IPS DF 4.7 (cell line): ENCODE data around the gene ADNP2.

Experiments
- DNase-seq: peaks from one replicate; pipeline ENCODE4 v3.0.0-alpha.2; 2013; ENCODE audit warnings: low spot score; ENCODE audit errors: extremely low read depth

Gene ADNP2

DNA sequence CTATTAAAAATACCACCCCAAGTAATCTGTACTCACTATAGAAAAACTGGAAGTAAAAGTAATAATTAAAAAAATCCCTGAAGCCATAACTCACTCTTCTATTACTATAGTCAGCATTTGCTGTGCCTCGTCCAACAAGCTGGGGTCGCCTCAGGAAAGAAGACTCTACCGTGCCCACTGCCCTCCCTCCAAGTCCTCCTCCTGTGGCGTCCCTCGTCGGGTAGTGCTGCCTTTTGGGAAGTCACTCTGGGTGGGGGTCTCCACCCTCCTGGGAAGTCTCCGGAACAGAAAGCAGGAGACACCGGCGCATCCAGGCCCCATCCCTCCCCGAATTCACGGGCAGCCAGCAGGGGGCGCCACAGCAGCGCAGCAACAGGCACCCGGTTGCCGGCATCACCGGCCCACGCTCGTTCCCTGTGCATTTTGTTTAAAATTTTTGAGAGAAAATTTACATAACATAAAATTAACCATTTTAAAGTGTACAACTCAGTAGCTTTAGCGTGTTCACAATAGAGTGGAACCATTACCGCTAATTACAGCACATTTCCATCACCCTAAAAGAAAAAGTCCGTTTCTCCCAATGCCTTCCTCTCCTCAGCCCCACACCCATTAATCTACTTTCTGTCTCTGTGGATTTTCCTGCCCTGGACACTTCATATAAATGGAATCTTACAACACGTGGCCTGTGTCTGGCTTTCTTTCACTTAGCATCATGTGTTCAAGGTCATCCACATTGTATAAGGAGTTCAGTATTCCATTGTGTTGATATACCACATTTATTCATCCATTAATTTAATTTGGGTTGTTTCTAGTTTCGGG, 62.2 kb downstream of the ADNP2 start:
- DNase-seq: no peak

DNA sequence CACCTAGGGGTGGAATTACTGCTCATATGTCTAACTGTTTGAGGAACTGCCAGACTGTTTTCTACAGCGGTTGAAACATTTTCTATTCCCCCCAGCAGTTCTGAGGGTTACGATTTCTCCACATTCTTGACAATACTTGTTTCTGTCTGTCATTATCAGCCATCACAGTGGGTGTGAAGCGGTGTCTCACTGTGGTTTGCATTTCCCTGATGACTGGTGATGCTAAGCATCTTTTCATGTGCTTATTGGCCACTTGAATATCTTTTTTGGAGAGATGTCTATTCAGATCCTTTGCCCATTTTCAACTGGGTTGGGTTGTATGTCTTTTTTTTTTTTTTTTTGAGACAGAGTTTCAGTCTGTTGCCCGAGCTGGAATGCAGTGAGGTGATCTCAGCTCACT, 63.0 kb downstream of the ADNP2 start:
- no peak for DNase-seq

DNA sequence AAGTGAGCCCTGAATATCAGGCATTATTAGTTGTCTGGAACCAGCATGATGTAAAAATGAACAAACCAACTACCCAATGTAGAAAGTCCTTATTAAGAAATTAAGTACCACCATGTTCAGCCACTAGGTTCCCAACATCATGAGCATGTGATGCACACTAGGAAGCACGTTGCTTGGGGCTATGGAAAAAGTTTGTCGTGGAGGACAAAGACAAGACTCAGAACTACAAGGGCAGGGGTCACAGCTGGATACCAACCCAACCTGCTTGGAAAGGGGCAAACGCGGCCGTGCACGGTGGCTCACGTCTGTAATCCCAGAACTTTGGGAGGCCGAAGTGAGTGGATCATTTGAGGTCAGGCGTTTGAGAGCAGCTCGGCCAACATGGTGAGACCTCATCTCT, 64.0 kb downstream of the ADNP2 start:
- DNase-seq: no peak

DNA sequence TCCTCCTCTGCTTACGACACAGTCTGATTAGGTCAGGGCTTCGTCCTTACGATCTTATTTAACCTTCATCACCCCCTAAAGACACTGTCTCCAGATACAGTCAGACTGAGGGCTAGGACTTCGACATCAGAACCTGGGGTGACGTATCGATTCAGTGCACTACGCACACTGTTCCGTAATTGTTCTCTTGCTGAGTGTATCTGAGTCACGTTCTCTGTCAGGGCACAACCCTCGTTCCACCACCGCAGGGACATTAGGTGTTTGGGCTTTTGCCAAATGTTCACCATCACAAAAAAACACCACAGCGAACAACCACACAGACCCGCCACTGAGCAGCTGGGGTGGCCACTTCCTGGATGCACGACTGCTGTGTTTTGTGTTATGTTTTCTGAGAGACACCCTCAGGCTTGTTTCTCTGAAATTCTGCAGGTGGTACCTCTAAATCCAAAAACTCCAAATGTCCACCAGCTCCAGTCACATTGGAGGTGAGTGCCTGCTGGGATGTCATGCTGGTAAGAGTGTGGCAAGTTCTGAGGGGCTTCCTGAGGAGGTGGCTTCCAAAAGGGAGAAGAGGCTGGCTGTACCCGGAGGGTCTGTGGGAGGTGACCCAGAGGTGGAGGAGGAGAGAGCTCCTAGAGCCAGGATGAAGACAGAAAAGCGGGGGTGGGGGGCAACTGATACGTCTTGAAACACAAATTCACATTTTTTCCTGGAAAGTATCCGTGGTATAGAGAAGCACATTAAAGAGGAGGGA, 66.6 kb downstream of the ADNP2 start:
- no peak for DNase-seq

GRCh38 chr18:80176334-80177073, 67.4 kb downstream of the ADNP2 start:
- DNase-seq: no peak

- no peak for DNase-seq
Measured at GRCh38 chr18:80177128-80177527, 68.1 kb downstream of the ADNP2 start.

DNA sequence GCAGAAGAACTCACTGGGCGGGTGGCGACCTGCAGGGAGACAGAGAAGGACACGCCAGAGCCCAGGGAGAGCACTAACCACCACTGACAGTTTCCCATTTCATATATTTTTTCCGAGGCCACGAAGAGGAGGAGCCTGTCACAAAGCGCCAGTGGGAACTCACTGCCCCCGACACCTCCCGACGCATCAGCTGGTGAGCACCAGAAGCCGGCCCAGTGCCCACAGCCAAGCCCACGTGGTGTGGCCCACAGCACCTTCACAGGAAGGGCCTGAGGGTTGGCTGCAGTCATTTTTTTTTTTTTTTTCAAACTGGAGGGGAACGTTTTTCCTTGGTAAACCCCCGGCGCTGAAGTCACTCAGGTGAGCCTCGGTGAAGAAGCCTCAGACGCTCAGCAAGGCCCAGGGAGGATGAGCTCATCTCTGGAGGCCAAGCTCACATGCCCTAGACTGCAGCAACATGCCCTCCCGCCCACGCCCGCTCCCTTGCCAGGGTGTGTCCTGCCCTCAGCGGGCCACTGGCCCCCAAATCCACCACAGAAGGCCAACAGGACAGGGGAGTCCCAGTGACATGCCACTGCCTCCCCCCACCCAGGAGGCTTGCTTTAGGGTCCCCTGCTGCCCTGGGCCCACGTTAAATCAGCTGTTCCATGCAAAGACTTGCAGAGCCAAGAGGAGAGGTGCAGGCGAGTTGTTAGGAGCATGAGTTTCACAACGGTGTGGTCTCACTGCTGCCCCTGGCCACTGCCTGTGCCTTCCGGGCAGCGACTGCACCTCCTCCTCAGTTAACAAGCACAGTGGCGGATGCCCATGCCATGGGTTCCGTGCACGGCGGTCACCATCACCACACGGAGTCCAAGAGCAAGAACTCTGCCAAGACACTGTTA, 70.1 kb downstream of the ADNP2 start:
- DNase-seq: no peak

DNA sequence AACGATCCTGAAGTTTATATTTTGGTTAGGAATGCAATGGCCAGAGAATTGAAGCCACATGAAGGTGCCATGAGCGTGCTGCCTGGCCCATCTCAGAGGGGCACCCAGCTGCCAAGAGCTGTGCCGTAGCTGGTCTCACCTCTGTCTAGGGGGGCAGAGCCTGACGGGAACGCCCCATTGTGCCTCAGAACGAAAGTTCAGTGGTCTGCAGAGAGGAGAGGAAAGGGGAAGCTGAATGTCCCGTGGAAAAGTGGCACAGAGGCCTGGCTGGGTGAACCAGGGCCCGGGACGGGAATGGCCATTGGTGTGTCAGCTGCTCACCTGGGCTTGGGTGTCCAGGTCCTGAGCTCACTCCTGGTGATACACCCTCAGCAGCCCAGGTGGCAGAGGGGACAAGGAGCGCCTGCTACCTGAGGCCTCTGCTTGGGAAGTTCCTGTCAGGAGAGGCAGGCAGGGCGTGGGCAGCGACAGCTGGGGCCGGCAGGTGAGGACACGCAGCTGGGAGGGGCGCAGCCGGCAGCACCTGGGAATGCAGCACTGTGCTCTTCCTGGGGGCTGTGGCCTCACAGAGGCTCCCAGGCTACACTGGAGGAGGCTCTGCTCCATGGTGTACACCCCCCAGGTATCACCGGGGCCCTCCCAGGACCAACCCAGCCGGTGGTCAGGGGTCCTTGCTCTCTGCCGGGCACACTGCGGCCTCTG, 70.9 kb downstream of the ADNP2 start:
- no peak for DNase-seq

DNA sequence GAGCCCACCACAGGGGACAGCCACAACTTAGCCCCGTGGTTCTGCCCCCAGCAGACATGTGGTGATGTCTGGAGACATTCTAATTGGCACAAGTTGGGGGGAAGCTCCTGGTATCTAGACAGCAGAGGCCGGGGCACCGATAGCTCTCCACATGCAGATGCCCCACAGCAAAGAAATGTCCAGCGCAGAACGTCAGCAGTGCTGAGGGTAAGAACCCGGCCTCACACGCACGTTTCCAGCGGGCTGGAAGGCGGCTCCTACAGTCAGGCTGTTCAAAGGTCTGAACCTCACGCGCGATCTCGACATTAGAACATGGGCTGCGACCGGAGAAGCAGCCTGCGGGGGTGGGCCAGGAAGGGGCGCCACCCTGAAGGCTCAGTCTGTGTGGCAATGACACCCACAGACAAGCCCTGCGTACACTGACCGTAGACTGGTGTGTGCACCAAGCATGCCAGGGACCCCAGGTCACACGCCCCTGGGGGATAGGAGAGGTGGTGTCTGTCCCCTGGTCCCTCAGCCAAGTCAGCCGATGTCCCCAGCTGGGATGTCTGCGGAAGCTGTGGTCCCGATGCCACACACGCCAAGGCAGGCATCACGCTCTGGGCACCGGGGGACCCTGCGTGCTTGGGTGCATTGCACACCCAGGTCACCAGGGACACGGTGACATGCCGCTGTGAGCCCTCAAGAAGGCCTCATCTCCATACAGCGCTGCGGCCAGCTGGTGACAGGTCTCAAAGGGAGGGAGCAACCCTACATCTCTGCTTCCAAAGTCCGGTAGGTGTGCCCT, 71.9 kb downstream of the ADNP2 start:
- DNase-seq: no peak

DNA sequence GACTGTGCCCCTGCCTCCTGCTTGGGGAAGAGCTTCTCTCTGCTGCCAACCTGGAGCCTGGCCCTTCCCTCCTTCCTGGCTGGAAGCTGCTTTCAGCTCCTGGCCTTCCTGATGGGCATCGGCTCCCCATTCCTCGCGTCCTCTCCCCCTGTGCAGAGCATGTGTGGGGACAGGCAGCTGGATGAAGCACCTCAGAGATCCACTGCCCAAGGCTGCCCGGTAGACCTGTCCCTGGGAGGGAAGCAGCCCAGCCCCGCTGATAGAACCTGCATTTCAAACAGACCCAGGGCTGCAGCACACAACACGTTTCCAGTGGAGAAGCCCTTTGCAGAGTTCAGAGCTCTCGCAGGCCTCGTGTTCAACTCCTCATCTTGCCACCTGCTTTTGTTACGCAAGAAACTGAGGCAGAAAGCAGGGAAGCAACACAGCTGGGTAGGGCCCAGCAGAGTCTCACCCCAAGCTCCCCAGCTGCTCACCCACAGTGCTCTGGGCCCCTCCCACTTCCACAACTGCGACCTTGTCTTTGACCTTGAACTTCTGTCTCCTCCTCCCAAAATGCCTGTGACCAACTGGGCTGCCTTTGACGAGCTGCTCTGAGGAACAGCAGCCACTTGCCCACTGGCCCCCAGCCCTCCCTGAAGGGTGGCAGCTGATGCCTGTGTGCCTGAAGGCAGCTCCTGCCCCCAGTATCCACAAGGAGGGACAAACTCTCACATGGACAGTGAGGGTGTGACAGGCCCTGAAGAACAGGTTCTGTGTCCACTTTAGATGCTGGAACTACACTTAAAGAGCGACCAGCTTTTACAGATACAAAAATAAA, 72.8 kb downstream of the ADNP2 start:
- DNase-seq: no peak

- no peak for DNase-seq
Measured at GRCh38 chr18:80182855-80183254, 73.8 kb downstream of the ADNP2 start.

GRCh38 chr18:80183273-80184050, 74.4 kb downstream of the ADNP2 start:
- no peak for DNase-seq

DNA sequence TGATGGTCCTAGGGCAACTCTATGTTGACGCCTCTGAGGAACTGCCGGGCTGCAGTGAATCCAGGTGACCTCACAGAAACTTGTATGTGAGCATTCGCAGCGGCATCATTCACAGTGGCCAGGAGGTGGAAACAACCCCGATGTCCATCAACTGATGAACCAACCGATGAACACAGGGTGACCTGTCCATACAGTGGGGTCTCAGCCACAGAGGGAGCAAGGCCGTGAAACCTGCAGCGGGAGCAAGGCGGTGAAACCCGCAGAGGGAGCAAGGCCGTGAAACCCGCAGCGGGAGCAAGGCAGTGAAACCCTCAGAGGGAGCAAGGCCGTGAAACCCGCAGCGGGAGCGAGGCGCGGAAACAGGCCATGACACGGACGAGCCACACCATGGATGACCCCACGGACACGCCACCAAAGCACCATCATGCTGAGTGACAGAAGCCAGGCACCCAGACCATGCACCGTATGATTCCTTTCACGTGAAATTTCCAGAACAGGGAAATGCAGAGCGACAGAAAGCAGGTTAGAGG, 75.2 kb downstream of the ADNP2 start:
- DNase-seq: no peak

- no peak for DNase-seq
Measured at GRCh38 chr18:80185545-80185944, 76.5 kb downstream of the ADNP2 start.

DNA sequence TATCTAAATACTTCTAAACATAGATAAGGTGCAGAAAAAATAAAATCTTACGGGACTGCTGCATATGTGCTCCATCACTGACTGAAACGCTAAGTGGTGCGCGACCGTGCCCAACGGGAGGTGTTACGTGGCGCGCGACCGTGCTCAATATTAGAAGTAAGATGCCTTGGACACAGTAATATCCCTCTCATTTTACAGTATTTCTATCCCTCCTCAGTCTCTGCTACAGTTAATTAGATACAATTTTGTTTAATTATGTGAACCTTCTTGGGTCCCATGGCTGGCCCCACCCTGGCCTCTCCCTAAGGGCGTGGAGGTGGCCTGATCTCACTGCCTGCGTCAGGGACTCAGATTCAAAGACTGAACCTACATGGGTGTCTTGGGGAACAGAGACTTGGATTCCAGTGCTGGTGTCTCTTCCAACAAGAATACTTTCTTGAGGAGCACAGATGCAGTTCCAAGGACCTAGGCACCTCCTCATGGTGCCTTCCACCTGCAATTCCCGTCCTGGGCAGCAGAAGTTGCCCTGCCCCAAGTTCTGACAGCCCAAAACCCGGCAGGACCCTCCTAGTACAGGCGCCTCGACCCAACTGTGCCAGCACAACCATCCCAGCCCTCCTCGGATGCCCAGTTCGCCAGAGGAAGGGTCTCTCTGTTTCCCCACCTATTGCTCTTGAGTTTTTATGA, 79.0 kb downstream of the ADNP2 start:
- DNase-seq: no peak

GRCh38 chr18:80188643-80189530, 79.8 kb downstream of the ADNP2 start:
- no peak for DNase-seq
